Smooth muscle cell (in vitro differentiated cells): ENCODE data around the gene FARS2. TPM values are rescaled to one million over a fixed set of nuclear protein-coding genes. Genes with fewer than 3 reads are reported as not detected.

Experiments used
- DNase-seq: peaks from one replicate; lab custom pipeline; 2025; ENCODE audit not compliant: unreplicated experiment; lab: John Stamatoyannopoulos, UW
- H2AFZ ChIP-seq: fragments of 200-600 bp; sonication (generic); 2 replicates; pipeline ENCODE4 v1.6.0; 2016; ENCODE audit warnings: antibody characterized with exemption, low read depth, mild to moderate bottlenecking
- H3F3A ChIP-seq: fragments of 200-600 bp; sonication (generic); 2 replicates; pipeline ENCODE4 v1.6.0; 2017; ENCODE audit warnings: antibody characterized with exemption, low read depth
- H3K27ac ChIP-seq: fragments of 200-600 bp; sonication (generic); 2 replicates; pipeline ENCODE4 v1.5.1; 2016; ENCODE audit warnings: low read depth, mild to moderate bottlenecking
- H3K27me3 ChIP-seq: fragments of 200-600 bp; sonication (generic); 2 replicates; pipeline ENCODE4 v1.6.1; 2016; ENCODE audit warnings: low read depth, mild to moderate bottlenecking
- H3K36me3 ChIP-seq: fragments of 200-600 bp; sonication (generic); 2 replicates; pipeline ENCODE4 v1.5.1; 2016; ENCODE audit warnings: low read depth
- H3K4me1 ChIP-seq: fragments of 200-600 bp; sonication (generic); 2 replicates; pipeline ENCODE4 v1.5.1; 2016; ENCODE audit warnings: low read depth
- H3K4me2 ChIP-seq: fragments of 200-600 bp; sonication (generic); 2 replicates; pipeline ENCODE4 v1.6.0; 2016; ENCODE audit warnings: mild to moderate bottlenecking
- H3K4me3 ChIP-seq: fragments of 200-600 bp; sonication (generic); 2 replicates; pipeline ENCODE4 v1.5.1; 2016; ENCODE audit warnings: mild to moderate bottlenecking
- H3K79me2 ChIP-seq: fragments of 200-600 bp; sonication (generic); 2 replicates; pipeline ENCODE4 v1.6.0; 2016; ENCODE audit warnings: low read depth, mild to moderate bottlenecking
- H3K9ac ChIP-seq: fragments of 200-600 bp; sonication (generic); 2 replicates; pipeline ENCODE4 v1.6.0; 2016; ENCODE audit warnings: low read depth
- H3K9me3 ChIP-seq: fragments of 200-600 bp; sonication (generic); replicated peaks from 2 replicates; pipeline ENCODE4 v1.5.1; 2016; ENCODE audit warnings: low read depth
- H4K20me1 ChIP-seq: fragments of 200-600 bp; sonication (generic); 2 replicates; pipeline ENCODE4 v1.6.0; 2016; ENCODE audit warnings: low read depth
- WGBS: methylation state at CpG from one replicate; pipeline ENCODE4 v1.1.7; 2016; ENCODE audit warnings: low lambda C conversion rate; 5-methylcytosine and 5-hydroxymethylcytosine counted together
- polyA plus RNA-seq: library from polyadenylated mRNA; unstranded; fragments of >200 nt; fragmentation: Nextera tagmentation; extraction: Ambion mirVana; gene quantifications from 2 replicates; pipeline ENCODE4 v1.2.1, GENCODE V29; 2016
- total RNA-seq: library from RNA; depleted of rRNA; stranded (reverse); fragments of >200 nt; gene quantifications from 2 replicates; pipeline ENCODE4 v1.2.3, GENCODE V29; 2014
- TF ChIP-seq, protein P1 (sequence below): fragments of 200-600 bp; sonication (generic); IDR thresholded peaks from 2 replicates; pipeline ENCODE4 v1.5.1; 2017; ENCODE audit warnings: borderline replicate concordance, mild to moderate bottlenecking, antibody characterized with exemption; ENCODE audit not compliant: insufficient read depth, poor library complexity, severe bottlenecking

The FARS2 gene
- total and polyA plus RNA-seq, 2 experiments from 2014 or later: 9.6 to 13.2 TPM

DNA sequence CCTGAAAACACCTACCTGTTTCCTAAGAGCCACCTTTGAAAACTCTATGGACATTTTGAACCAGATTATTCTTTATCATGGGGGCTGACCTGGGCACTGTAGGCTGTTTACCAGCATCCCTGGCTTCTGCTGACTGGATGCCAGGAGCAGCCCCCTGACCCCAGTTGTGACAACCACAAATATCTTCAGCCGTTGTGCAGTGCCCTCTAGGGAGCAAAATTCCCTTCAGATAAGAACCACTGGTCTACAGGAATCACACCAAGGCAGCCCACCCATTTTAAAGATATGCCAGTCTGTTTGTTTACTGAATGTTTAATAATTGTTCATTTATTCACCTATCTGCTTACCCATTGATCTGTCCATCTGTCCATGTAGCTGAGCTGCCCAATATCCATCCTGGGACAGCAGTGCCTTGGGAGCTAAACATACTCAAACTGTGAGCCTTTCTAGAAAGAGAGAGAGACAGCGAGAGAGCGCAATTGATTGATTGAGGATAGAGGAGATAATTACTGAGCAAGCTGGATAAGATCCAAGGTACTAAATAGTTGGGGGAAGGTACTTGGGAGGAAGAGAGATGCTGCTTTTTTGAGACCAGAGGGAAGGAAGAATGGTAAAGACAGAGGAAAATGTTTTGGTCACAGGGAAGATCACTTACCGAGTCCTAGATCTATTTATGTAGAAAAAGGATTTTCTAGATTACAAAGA, 468.7 kb downstream of the FARS2 start:
- WGBS: 71% methylated on average over 4 of the region's 4 CpGs
- Histone ChIP-seq H2AFZ (no peak overlapping the region), H3K4me2 (no peak overlapping the region), H3K9me3 (no peaks in the 10 kb centered on the region), H3K27ac (no peak overlapping the region), H3F3A (no peaks in the 10 kb centered on the region), H4K20me1 (peaks cover 12% of the 10 kb centered on the region), H3K36me3 (no peaks in the 10 kb centered on the region), H3K27me3 (no peaks in the 10 kb centered on the region), H3K4me3 (no peak overlapping the region), H3K9ac (no peak overlapping the region), H3K79me2 (no peaks in the 10 kb centered on the region), H3K4me1 (peaks cover 4% of the 10 kb centered on the region)
- no peak for DNase-seq
- TF ChIP-seq, protein P1, sequence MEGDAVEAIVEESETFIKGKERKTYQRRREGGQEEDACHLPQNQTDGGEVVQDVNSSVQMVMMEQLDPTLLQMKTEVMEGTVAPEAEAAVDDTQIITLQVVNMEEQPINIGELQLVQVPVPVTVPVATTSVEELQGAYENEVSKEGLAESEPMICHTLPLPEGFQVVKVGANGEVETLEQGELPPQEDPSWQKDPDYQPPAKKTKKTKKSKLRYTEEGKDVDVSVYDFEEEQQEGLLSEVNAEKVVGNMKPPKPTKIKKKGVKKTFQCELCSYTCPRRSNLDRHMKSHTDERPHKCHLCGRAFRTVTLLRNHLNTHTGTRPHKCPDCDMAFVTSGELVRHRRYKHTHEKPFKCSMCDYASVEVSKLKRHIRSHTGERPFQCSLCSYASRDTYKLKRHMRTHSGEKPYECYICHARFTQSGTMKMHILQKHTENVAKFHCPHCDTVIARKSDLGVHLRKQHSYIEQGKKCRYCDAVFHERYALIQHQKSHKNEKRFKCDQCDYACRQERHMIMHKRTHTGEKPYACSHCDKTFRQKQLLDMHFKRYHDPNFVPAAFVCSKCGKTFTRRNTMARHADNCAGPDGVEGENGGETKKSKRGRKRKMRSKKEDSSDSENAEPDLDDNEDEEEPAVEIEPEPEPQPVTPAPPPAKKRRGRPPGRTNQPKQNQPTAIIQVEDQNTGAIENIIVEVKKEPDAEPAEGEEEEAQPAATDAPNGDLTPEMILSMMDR: no peak

DNA sequence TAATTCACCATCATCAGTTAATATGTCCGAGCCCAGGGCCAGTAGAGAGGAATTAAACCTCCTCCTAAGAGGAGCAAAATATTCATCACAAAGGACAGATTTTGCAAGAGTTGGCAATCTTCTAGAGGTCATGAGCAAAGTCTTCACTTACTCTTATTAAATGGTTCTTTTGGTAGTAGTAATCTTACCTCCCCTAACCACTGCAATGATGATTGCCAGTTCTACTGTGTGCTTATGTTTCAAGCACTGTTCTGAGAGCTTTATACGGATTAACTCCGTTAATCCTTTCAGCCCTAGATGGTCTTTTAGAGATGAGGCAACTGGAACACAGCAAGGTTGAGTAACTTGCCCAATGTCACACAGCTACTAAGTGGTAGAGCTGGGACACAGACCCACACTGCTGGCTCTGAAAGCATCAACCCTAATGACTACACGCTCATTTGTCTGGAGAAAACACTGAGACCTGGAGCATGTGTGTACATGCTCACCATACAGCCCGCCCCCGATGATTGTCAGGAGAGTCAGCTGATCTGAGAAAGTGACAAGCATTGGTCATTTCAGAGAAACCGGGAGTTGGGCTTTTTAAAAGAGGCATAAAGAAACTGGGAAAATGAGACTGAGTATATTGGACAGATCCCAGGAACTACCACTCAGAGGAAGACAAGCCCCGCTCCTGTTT, 469.4 kb downstream of the FARS2 start:
- Histone ChIP-seq H3K4me1 (peaks cover 4% of the 10 kb centered on the region), H3K9me3 (no peaks in the 10 kb centered on the region), H3K4me2 (no peak overlapping the region), H3K36me3 (no peaks in the 10 kb centered on the region), H3K9ac (no peak overlapping the region), H3K4me3 (no peak overlapping the region), H3F3A (no peaks in the 10 kb centered on the region), H3K27me3 (no peaks in the 10 kb centered on the region), H2AFZ (no peak overlapping the region), H3K79me2 (no peaks in the 10 kb centered on the region), H3K27ac (no peak overlapping the region), H4K20me1 (peaks cover 12% of the 10 kb centered on the region)
- DNase-seq: no peak
- 83% methylated on average over 8 of the region's 8 CpGs for WGBS
- TF ChIP-seq, protein P1: no peak

DNA sequence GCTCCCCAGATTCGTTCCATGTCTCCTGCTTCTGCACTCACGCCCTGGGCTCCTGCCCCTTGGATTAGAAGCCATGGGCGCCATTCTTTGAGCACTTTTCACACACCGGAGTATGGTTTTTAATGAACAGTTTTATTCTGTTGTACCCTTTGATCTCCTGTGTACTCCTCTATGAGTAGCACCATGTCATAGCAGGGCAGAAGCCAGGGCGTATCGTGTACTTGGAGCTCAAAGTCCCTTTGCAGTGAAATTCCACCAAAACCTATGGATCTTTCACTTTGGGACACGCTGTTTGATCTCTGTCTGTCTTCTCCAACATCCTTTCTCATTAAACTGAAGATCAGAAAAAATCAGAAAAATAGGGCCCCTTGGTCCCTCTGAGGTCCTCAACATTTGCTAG, 470.1 kb downstream of the FARS2 start:
- no peak for DNase-seq
- Histone ChIP-seq H3K36me3 (no peaks in the 10 kb centered on the region), H3K9ac (no peak overlapping the region), H4K20me1 (peaks cover 12% of the 10 kb centered on the region), H3K27me3 (no peaks in the 10 kb centered on the region), H3K4me3 (no peak overlapping the region), H3K4me1 (peaks cover 4% of the 10 kb centered on the region), H3K4me2 (no peak overlapping the region), H2AFZ (no peak overlapping the region), H3F3A (no peaks in the 10 kb centered on the region), H3K79me2 (no peaks in the 10 kb centered on the region), H3K27ac (no peak overlapping the region), H3K9me3 (no peaks in the 10 kb centered on the region)
- TF ChIP-seq, protein P1: no peak
- 96% methylated on average over 7 of the region's 7 CpGs for WGBS
